Panc1 (cell line): ENCODE data around the gene ZIM2. TPM values are rescaled to one million over a fixed set of nuclear protein-coding genes. Genes with fewer than 3 reads are reported as not detected.

ENCODE experiments used
- ATAC-seq: fragments of 200-7000 bp; cut with Tn5 transposase; 2 replicates; pipeline ENCODE4 v1.9.1; 2020; ENCODE audit warnings: mild to moderate bottlenecking, moderate library complexity
- BruUV-seq: library from RNA; stranded (reverse); fragments of 400-500 nt; replicated peaks from 2 replicates; lab custom pipeline; 2021; lab: Mats Ljungman, UMichigan
- CTCF ChIA-PET: fragments of 300-600 bp; sonication (Branson Sonifier 250); formaldehyde crosslinking; loops from one replicate; lab custom pipeline; 2022; ENCODE audit warnings: antibody characterized with exemption; lab: Charles Lee
- POLR2A ChIA-PET: fragments of 300-600 bp; sonication (Branson Sonifier 250); formaldehyde crosslinking; loops from one replicate; lab custom pipeline; 2022; ENCODE audit warnings: antibody characterized with exemption; lab: Charles Lee
- DNase-seq: peaks from one replicate; pipeline ENCODE4 v3.0.0-alpha.2; 2010; ENCODE audit warnings: low read depth, low spot score
- H3K27ac ChIP-seq: 2 replicates; pipeline ENCODE4 v1.5.1; 2011; ENCODE audit warnings: mild to moderate bottlenecking, low read length, inconsistent platforms
- H3K27me3 ChIP-seq: fragments of 200-500 bp; sonication (Bioruptor generic); 2 replicates; pipeline ENCODE4 v1.6.0; 2014; ENCODE audit warnings: low read length, inconsistent platforms; ENCODE audit not compliant: control insufficient read depth, insufficient read depth
- H3K36me3 ChIP-seq: fragments of 200-500 bp; sonication (Bioruptor generic); 2 replicates; pipeline ENCODE4 v1.5.1; 2014; ENCODE audit warnings: inconsistent platforms, mild to moderate bottlenecking, low read length, moderate library complexity; ENCODE audit not compliant: control insufficient read depth, insufficient read depth
- H3K4me1 ChIP-seq: 2 replicates; pipeline ENCODE4 v1.5.1; 2011; ENCODE audit warnings: inconsistent platforms, mild to moderate bottlenecking, low read length, moderate library complexity; ENCODE audit not compliant: control insufficient read depth, insufficient read depth
- H3K4me3 ChIP-seq, 2 experiments: 2 replicates each; pipeline ENCODE4 v1.5.1; 2011 to 2012; ENCODE audit warnings: low read depth in 2 of 2, low read length in 2 of 2, mild to moderate bottlenecking in 2 of 2, inconsistent platforms in 1 of 2, moderate library complexity in 1 of 2
- H3K9me3 ChIP-seq: fragments of 200-500 bp; sonication (Bioruptor generic); 2 replicates; pipeline ENCODE4 v1.5.1; 2014; ENCODE audit warnings: low read depth, mild to moderate bottlenecking, inconsistent platforms, low read length, moderate library complexity; ENCODE audit not compliant: control insufficient read depth, insufficient read depth
- CTCF ChIP-seq: fragments of 450-650 bp; IDR thresholded peaks from 2 replicates; pipeline ENCODE4 v1.5.1; 2017; ENCODE audit warnings: mild to moderate bottlenecking
- POLR2AphosphoS5 ChIP-seq: IDR thresholded peaks from 2 replicates; pipeline ENCODE4 v1.6.1; 2012; ENCODE audit warnings: mild to moderate bottlenecking, low read depth, low read length, moderate library complexity
- REST ChIP-seq, 2 experiments: IDR thresholded peaks; 2 replicates each; pipeline ENCODE4 v1.6.1; 2011 to 2012; ENCODE audit warnings: low read depth in 2 of 2, control low read depth in 1 of 2, low read length in 1 of 2, mild to moderate bottlenecking in 1 of 2, moderate library complexity in 1 of 2; ENCODE audit not compliant: insufficient read depth in 1 of 2
- SIN3A ChIP-seq: IDR thresholded peaks from 2 replicates; pipeline ENCODE4 v1.6.1; 2012; ENCODE audit warnings: low read depth, mild to moderate bottlenecking, low read length, moderate library complexity, borderline replicate concordance; ENCODE audit not compliant: insufficient read depth
- TCF7L2 ChIP-seq: IDR thresholded peaks from 2 replicates; pipeline ENCODE4 v1.6.1; 2011; ENCODE audit warnings: mild to moderate bottlenecking, low read depth, low read length, inconsistent platforms
- in situ Hi-C: cut with HindIII; loops from 2 replicates; pipeline ENCODE4 v1.10.0; 2016; ENCODE audit warnings: low sequenced_read_pairs, low pct_unique_long_range_greater_than_20kb
- intact Hi-C: fragments of 100-400 bp; cut with micrococcal nuclease; formaldehyde crosslinking; loops from one replicate; pipeline ENCODE4 v1.10.0; 2022; ENCODE audit not compliant: unreplicated experiment
- total RNA-seq: library from RNA; stranded (reverse); gene quantifications from one replicate; pipeline ENCODE4 v1.2.1, GENCODE V29; 2021; ENCODE audit not compliant: unreplicated experiment

Gene ZIM2
- total RNA-seq, 1 experiment from 2014 or later = not detected

- no TSS peak for BruUV-seq
- DNase-seq = no peak
- Histone ChIP-seq H3K4me3 (no peak overlapping the region), H3K27me3 (no peaks in the 10 kb centered on the region), H3K36me3 (no peaks in the 10 kb centered on the region), H3K4me1 (no peaks in the 10 kb centered on the region), H3K27ac (no peak overlapping the region), H3K9me3 (peaks cover 5% of the 10 kb centered on the region; the same call in 1 of the 2 replicates)
- ATAC-seq = no peak
- TF ChIP-seq CTCF = no peak
- TF ChIP-seq SIN3A = no peak
- TF ChIP-seq POLR2AphosphoS5 = no peak
- TF ChIP-seq REST (IDR thresholded peaks at IDR 0.05; ENCODE audit: insufficient read depth in 1 of 2, low read depth in 2 of 2, low read length in 1 of 2) = no peak
- no peak for TF ChIP-seq TCF7L2
- in situ Hi-C loops = no loop called here
- POLR2A ChIA-PET = no interaction called here
- CTCF ChIA-PET = no interaction called here
- intact Hi-C loops = no loop called here
Measured at GRCh38 chr19:56842412-56842811, 1.9 kb upstream of the ZIM2 start.

GRCh38 chr19:56841193-56841543 lies 642 bp upstream of the ZIM2 start:
- POLR2A ChIA-PET = no interaction called here
- H3K27ac ChIP-seq = no peak overlapping the region
- no TSS peak for BruUV-seq
- H3K36me3 ChIP-seq = no peaks in the 10 kb centered on the region
- DNase-seq (no peak), ATAC-seq (no peak)
- H3K4me3 ChIP-seq = no peak overlapping the region
- CTCF ChIA-PET = no interaction called here
- in situ Hi-C loops (no loop called here), intact Hi-C loops (no loop called here)
- peaks cover 5% of the 10 kb centered on the region; the same call in 1 of the 2 replicates for H3K9me3 ChIP-seq
- H3K27me3 ChIP-seq = no peaks in the 10 kb centered on the region
- TF ChIP-seq TCF7L2 = no peak
- TF ChIP-seq REST (IDR thresholded peaks at IDR 0.05; ENCODE audit: insufficient read depth in 1 of 2, low read depth in 2 of 2, low read length in 1 of 2) = no peak
- no peak for TF ChIP-seq SIN3A
- no peak for TF ChIP-seq CTCF
- TF ChIP-seq POLR2AphosphoS5 = no peak
- no peaks in the 10 kb centered on the region for H3K4me1 ChIP-seq
